ENCODE measurements around the gene SFMBT1.

The SFMBT1 gene

GRCh38 chr3:53024315-53024714 lies 21.6 kb downstream of the SFMBT1 start:
- no peaks in the 10 kb centered on the region for H3K27me3 ChIP-seq (ENCODE audit: control insufficient read depth, insufficient read depth, low read length)
- no peak for TF ChIP-seq CTCF (IDR thresholded peaks at IDR 0.05)
- no peak overlapping the region for H2AFZ ChIP-seq
- no peaks in the 10 kb centered on the region for H3K9me3 ChIP-seq (ENCODE audit: control insufficient read depth, low read length)
- peaks cover 4% of the 10 kb centered on the region for H3K4me1 ChIP-seq
- H3K4me3 ChIP-seq (ENCODE audit: low read depth, low read length), result no peak overlapping the region
- no peaks in the 10 kb centered on the region for H3K36me3 ChIP-seq (ENCODE audit: control insufficient read depth, insufficient read depth, low read length)
- H3K4me2 ChIP-seq (ENCODE audit: low read length), result no peak overlapping the region
- no peak overlapping the region for H3K9ac ChIP-seq
- H3K27ac ChIP-seq, result no peak overlapping the region
- H3K79me2 ChIP-seq, result peaks cover 46% of the 10 kb centered on the region

- Histone ChIP-seq H3K79me2 (peaks cover 46% of the 10 kb centered on the region), H3K27ac (peak overlapping the region; percentile 30), H3K4me1 (peaks cover 4% of the 10 kb centered on the region), H3K36me3 (ENCODE audit: control insufficient read depth, insufficient read depth, low read length) (no peaks in the 10 kb centered on the region), H2AFZ (no peak overlapping the region), H3K4me2 (ENCODE audit: low read length) (no peak overlapping the region), H3K27me3 (ENCODE audit: control insufficient read depth, insufficient read depth, low read length) (no peaks in the 10 kb centered on the region), H3K9ac (no peak overlapping the region), H3K4me3 (ENCODE audit: low read depth, low read length) (no peak overlapping the region), H3K9me3 (ENCODE audit: control insufficient read depth, low read length) (no peaks in the 10 kb centered on the region)
- TF ChIP-seq CTCF (IDR thresholded peaks at IDR 0.05), result no peak
These were observed 22.6 kb downstream of the SFMBT1 start for GRCh38 chr3:53023072-53023823.

GRCh38 chr3:53022647-53023046 lies 23.2 kb downstream of the SFMBT1 start:
- Histone ChIP-seq H3K4me2 (ENCODE audit: low read length) (no peak overlapping the region), H3K27me3 (ENCODE audit: control insufficient read depth, insufficient read depth, low read length) (no peaks in the 10 kb centered on the region), H3K27ac (no peak overlapping the region), H3K36me3 (ENCODE audit: control insufficient read depth, insufficient read depth, low read length) (no peaks in the 10 kb centered on the region), H2AFZ (no peak overlapping the region), H3K9ac (no peak overlapping the region), H3K4me3 (ENCODE audit: low read depth, low read length) (no peak overlapping the region), H3K9me3 (ENCODE audit: control insufficient read depth, low read length) (no peaks in the 10 kb centered on the region), H3K79me2 (peaks cover 44% of the 10 kb centered on the region), H3K4me1 (peaks cover 4% of the 10 kb centered on the region)
- TF ChIP-seq CTCF (IDR thresholded peaks at IDR 0.05), result no peak

- no peaks in the 10 kb centered on the region for H3K4me1 ChIP-seq
- no peak overlapping the region for H3K27ac ChIP-seq
- no peak overlapping the region for H3K9ac ChIP-seq
- no peak overlapping the region for H2AFZ ChIP-seq
- no peak for TF ChIP-seq CTCF (IDR thresholded peaks at IDR 0.05)
- H3K79me2 ChIP-seq, result peaks cover 39% of the 10 kb centered on the region
- H3K36me3 ChIP-seq (ENCODE audit: control insufficient read depth, insufficient read depth, low read length), result no peaks in the 10 kb centered on the region
- no peaks in the 10 kb centered on the region for H3K27me3 ChIP-seq (ENCODE audit: control insufficient read depth, insufficient read depth, low read length)
- no peaks in the 10 kb centered on the region for H3K9me3 ChIP-seq (ENCODE audit: control insufficient read depth, low read length)
- no peak overlapping the region for H3K4me2 ChIP-seq (ENCODE audit: low read length)
- H3K4me3 ChIP-seq (ENCODE audit: low read depth, low read length), result no peak overlapping the region
These were observed 29.6 kb downstream of the SFMBT1 start for GRCh38 chr3:53016236-53016635.

- no peak overlapping the region for H3K4me2 ChIP-seq (ENCODE audit: low read length)
- no peaks in the 10 kb centered on the region for H3K27me3 ChIP-seq (ENCODE audit: control insufficient read depth, insufficient read depth, low read length)
- peaks cover 22% of the 10 kb centered on the region for H3K79me2 ChIP-seq
- H3K9ac ChIP-seq, result no peak overlapping the region
- no peaks in the 10 kb centered on the region for H3K36me3 ChIP-seq (ENCODE audit: control insufficient read depth, insufficient read depth, low read length)
- no peaks in the 10 kb centered on the region for H3K9me3 ChIP-seq (ENCODE audit: control insufficient read depth, low read length)
- no peak overlapping the region for H3K27ac ChIP-seq
- no peak for TF ChIP-seq CTCF (IDR thresholded peaks at IDR 0.05)
- H3K4me1 ChIP-seq, result peaks cover 4% of the 10 kb centered on the region
- H2AFZ ChIP-seq, result no peak overlapping the region
- no peak overlapping the region for H3K4me3 ChIP-seq (ENCODE audit: low read depth, low read length)
These were observed 34.5 kb downstream of the SFMBT1 start for GRCh38 chr3:53011324-53011723.

Data from parathyroid adenoma (tissue), 2 donors.